ENCODE measurements around the gene SKI. TPM values are rescaled to one million over a fixed set of nuclear protein-coding genes. Genes with fewer than 3 reads are reported as not detected.

SKI gene
- total and polyA plus RNA-seq, 2 of the 4 experiments (the other 2 are of a cell fraction): 2.3 to 20.1 TPM

DNA sequence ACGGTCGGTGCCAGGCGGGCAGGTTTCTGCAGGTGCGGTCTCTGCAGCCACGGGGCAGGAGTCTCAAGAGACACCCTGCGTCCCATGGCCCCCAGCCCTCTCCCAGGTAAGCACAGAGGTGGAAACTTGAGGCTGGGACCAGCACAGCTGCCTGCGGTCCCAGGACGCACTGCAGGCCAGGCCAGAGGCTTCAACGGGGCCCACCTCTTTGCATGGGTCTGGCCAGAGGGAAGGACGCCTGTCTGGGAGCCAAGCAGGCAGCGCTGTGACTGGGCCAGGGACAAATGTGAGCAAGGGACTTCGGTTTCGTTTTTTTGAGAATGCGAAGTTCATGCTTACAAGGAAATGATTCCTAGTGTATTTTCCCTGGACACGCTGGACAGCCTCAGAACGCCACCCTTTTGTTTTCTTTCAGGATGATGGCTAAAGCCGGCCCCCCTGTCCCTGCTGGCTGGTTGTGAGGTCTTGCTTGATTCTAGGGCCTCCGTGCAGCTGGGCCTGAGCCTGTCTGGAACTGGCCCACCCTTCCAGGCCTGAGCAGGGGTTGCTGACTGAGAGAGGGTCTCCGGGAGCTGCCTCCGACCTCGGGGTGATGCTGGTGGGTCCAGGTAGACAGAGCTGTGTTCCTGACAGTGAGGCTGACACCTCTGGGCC lies 124.9 kb downstream of the SKI start:
- CTCF ChIA-PET: no interaction called here
- dilution Hi-C loops (cut with HindIII; ENCODE audit: low sequenced_read_pairs, unreplicated experiment) (no loop called here), intact Hi-C loops (cut with micrococcal nuclease) (no loop called here), in situ Hi-C loops (cut with MboI; ENCODE audit: low sequenced_read_pairs) (loop anchor here (25.0 kb wide), 1 partner anchor 391 kb away; no protein-coding TSS in a partner anchor)
- Histone ChIP-seq H3K23ac (ENCODE audit: low read depth, low read length) (no peak overlapping the region), H2AK9ac (replicated peaks; ENCODE audit: low read depth, low read length, poor library complexity) (no peak overlapping the region), H2AK5ac (ENCODE audit: low read depth, low read length) (no peak overlapping the region), H3K4me2 (ENCODE audit: low read depth, low read length) (no peak overlapping the region), H2BK20ac (ENCODE audit: low read depth, low read length) (no peak overlapping the region), H4K91ac (ENCODE audit: insufficient read depth, low read depth, low read length) (no peak overlapping the region), H3K9me3 (ENCODE audit: control insufficient read depth, insufficient read depth, low read length) (no peaks in the 10 kb centered on the region), H4K8ac (ENCODE audit: low read depth in 2 of 2, low read length in 2 of 2) (no peak overlapping the region), H3K18ac (ENCODE audit: low read depth, low read length) (no peak overlapping the region), H3K79me1 (ENCODE audit: low read depth in 1 of 2, low read length in 2 of 2) (no peaks in the 10 kb centered on the region), H3K9me1 (ENCODE audit: insufficient read depth, low read length) (no peaks in the 10 kb centered on the region), H4K5ac (ENCODE audit: low read depth, low read length) (no peak overlapping the region), H3K56ac (ENCODE audit: extremely low read depth, insufficient read depth, low read length) (no peak overlapping the region), H3K9ac (ENCODE audit: low read depth, low read length) (no peak overlapping the region), H3K4me3 (ENCODE audit: insufficient read depth, low read depth, low read length) (no peak overlapping the region), H2BK120ac (ENCODE audit: low read depth, low read length) (no peak overlapping the region), H3K36me3 (ENCODE audit: control insufficient read depth, insufficient read depth, low read length) (no peaks in the 10 kb centered on the region), H3K27me3 (ENCODE audit: control insufficient read depth, insufficient read depth, low read length) (no peaks in the 10 kb centered on the region), H2BK15ac (ENCODE audit: low read depth, low read length) (no peak overlapping the region), H3K4me1 (ENCODE audit: control insufficient read depth, insufficient read depth, low read length) (no peaks in the 10 kb centered on the region), H3K4ac (ENCODE audit: low read depth, low read length) (no peak overlapping the region), H2AFZ (replicated peaks; ENCODE audit: low read length, poor library complexity) (no peak overlapping the region), H4K20me1 (ENCODE audit: insufficient read depth, low read length) (no peaks in the 10 kb centered on the region), H2BK5ac (ENCODE audit: low read depth, low read length, poor library complexity, severe bottlenecking) (no peak overlapping the region), H3K27ac (ENCODE audit: insufficient read depth, low read length) (no peak overlapping the region), H3K14ac (replicated peaks; ENCODE audit: low read depth, low read length) (no peak overlapping the region)
- ATAC-seq (ENCODE audit: low read depth): no peak
- POLR2A ChIA-PET (ENCODE audit: unreplicated experiment): no interaction called here
- BruUV-seq (replicated peaks): no TSS peak
- DNase-seq: no peak
- no peak for TF ChIP-seq FOS (IDR thresholded peaks at IDR 0.05; ENCODE audit: low read depth, low read length)
- TF ChIP-seq, protein P1, sequence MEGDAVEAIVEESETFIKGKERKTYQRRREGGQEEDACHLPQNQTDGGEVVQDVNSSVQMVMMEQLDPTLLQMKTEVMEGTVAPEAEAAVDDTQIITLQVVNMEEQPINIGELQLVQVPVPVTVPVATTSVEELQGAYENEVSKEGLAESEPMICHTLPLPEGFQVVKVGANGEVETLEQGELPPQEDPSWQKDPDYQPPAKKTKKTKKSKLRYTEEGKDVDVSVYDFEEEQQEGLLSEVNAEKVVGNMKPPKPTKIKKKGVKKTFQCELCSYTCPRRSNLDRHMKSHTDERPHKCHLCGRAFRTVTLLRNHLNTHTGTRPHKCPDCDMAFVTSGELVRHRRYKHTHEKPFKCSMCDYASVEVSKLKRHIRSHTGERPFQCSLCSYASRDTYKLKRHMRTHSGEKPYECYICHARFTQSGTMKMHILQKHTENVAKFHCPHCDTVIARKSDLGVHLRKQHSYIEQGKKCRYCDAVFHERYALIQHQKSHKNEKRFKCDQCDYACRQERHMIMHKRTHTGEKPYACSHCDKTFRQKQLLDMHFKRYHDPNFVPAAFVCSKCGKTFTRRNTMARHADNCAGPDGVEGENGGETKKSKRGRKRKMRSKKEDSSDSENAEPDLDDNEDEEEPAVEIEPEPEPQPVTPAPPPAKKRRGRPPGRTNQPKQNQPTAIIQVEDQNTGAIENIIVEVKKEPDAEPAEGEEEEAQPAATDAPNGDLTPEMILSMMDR (conservative IDR thresholded peaks at IDR 0.05; ENCODE audit: low read depth, low read length): no peak
- no peak for TF ChIP-seq BHLHE40 (IDR thresholded peaks at IDR 0.05; ENCODE audit: low read depth, low read length)
- TF ChIP-seq, protein P2, sequence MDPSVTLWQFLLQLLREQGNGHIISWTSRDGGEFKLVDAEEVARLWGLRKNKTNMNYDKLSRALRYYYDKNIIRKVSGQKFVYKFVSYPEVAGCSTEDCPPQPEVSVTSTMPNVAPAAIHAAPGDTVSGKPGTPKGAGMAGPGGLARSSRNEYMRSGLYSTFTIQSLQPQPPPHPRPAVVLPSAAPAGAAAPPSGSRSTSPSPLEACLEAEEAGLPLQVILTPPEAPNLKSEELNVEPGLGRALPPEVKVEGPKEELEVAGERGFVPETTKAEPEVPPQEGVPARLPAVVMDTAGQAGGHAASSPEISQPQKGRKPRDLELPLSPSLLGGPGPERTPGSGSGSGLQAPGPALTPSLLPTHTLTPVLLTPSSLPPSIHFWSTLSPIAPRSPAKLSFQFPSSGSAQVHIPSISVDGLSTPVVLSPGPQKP (IDR thresholded peaks at IDR 0.05; ENCODE audit: borderline replicate concordance, low read depth, low read length): no peak
- TF ChIP-seq, protein P3, sequence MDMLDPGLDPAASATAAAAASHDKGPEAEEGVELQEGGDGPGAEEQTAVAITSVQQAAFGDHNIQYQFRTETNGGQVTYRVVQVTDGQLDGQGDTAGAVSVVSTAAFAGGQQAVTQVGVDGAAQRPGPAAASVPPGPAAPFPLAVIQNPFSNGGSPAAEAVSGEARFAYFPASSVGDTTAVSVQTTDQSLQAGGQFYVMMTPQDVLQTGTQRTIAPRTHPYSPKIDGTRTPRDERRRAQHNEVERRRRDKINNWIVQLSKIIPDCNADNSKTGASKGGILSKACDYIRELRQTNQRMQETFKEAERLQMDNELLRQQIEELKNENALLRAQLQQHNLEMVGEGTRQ (IDR thresholded peaks at IDR 0.05; ENCODE audit: low read depth, low read length): no peak
- no peak for TF ChIP-seq CEBPB (IDR thresholded peaks at IDR 0.05; ENCODE audit: low read depth, low read length)
- TF ChIP-seq MAZ (IDR thresholded peaks at IDR 0.05; ENCODE audit: borderline replicate concordance, low read depth, low read length): no peak
- no peak for TF ChIP-seq SMC3 (IDR thresholded peaks at IDR 0.05; ENCODE audit: low read depth, low read length)
- TF ChIP-seq NFE2L2 (IDR thresholded peaks at IDR 0.05; ENCODE audit: low read depth, low read length): no peak
- no peak for TF ChIP-seq MAFK (IDR thresholded peaks at IDR 0.05; ENCODE audit: low read depth, low read length)
- TF ChIP-seq MXI1 (IDR thresholded peaks at IDR 0.05; ENCODE audit: borderline replicate concordance, low read depth, low read length): no peak
- no peak for TF ChIP-seq RCOR1 (IDR thresholded peaks at IDR 0.05; ENCODE audit: insufficient replicate concordance, low read length)
- no peak for TF ChIP-seq CHD1 (IDR thresholded peaks at IDR 0.05; ENCODE audit: low read depth, low read length)
- TF ChIP-seq POLR2A (IDR thresholded peaks at IDR 0.05; ENCODE audit: low read depth, low read length): no peak
- 85% methylated on average over 12 of the region's 21 CpGs; no CpG with 5 or more reads in 1 of the 2 experiments for WGBS, 2 experiments (ENCODE audit: extremely low coverage in 2 of 2, insufficient read length in 1 of 2)
